HUDEP-2 (cell line): ENCODE results near the gene KRTAP5-1.
A peak's percentile ranks its signal among the peaks of the same experiment; 100 is the strongest.

Experiments
- DNase-seq, 76 experiments: peaks; one replicate each; lab custom pipeline; 2025; ENCODE audit not compliant: unreplicated experiment in 76 of 76; lab: John Stamatoyannopoulos, UW

The KRTAP5-1 gene

GRCh38 chr11:1547467-1548098, 37.5 kb downstream of the KRTAP5-1 start:
- DNase-seq = no peak

DNA sequence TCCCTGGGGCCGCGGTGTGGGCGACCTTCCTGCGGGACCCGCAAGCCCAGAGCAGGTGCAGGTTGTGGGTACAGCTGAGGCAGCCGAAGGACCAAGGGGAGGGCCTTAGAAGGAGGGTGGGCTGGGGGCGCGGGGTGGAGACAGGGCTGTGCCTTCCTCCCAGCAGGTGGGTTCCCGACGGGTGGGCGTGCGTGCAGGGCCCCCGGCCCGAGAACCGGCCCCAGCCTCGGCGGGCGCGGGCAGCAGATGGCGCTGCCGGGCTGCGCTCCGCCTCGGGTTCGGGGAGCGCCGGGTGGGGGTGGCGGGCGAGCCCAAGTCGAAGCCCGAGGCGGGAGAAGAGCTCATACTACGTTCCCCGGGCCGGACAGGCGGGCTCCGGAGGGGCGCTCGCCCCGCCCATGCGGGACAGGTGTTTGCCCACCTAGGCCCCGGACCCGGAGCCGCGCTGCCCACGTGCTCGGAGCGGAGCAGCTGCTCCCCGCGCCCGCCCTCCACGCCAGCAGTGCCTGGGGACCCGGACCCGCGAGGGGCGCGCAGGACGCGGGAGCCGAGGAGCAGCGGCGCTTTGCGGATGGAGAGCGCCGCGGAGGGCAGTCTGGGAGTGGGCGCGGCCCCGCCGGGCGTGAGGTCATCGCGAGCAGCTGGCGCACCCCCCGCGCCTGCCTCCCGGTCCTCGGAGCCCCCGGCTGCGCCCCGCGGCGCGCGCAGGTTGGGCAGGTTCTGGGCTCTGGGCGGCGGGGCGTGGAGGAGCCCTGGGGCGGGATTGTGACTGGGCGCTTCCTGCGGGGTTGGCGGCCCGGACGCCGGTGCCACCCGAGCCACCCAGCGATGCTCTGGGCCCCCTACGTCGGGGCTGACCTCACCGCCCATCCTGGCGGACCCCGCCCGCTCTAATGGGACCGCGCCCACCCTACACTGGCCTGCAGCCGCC, 38.3 kb downstream of the KRTAP5-1 start:
- peak in 17 of 76 experiments; percentile 8 to 42 (median 20) for DNase-seq

DNA sequence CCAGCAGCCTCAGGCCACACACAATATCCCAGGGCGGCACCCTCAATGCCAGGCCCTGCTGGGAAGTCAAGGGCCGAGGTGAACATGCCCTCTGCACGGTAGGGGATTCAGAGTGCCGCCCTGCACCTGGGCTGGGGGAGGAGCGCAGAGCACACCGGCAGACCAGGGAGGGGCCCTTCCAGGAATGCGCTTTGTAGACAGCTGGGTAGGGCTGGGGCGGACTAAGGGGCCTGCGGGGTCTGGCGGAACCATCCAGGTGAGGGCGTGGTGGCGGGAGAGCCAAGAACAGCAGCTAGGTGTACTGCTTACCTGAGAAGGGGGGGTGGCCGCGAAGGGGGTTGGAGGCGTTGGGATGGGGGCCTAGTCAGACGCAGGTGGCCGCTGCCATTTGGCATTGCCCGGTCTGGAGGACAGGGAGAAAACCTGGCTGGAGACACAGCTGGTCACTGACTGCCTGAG, 39.0 kb downstream of the KRTAP5-1 start:
- no peak for DNase-seq

GRCh38 chr11:1545432-1545831, 39.7 kb downstream of the KRTAP5-1 start:
- no peak for DNase-seq

GRCh38 chr11:1544536-1544935, 40.5 kb downstream of the KRTAP5-1 start:
- DNase-seq = no peak

DNA sequence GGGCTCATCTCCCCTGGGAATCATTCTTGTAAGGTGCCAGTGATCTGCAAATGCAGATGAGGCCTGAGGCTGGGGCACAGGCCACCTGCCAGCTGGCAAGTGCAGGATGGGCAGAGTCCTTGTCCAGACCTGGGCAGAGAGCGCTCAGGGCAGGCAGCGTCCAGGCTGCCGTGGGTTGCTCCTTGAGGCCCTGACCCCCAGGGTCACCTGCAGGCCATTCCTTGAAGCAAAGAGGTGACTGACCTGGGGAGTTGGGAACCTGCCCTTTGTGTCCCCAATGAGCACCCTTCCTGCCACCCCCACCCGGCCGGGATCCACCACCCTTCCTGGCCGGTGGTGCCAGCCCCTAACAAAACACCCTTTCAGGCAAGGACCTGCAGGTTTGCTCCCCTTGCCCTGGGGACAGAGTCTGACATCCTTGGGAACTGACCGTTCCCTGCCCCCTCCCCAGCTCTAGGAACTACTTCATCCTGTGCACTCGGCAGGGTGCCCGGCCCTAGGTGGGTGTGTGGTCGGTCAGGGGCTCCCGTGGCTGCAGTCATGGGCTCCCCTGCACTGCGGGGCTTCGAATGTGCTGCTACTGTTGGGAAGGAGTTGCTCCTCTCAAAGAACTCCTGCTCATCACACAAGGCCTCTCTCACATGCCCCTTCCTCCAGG, 41.3 kb downstream of the KRTAP5-1 start:
- DNase-seq = no peak

DNA sequence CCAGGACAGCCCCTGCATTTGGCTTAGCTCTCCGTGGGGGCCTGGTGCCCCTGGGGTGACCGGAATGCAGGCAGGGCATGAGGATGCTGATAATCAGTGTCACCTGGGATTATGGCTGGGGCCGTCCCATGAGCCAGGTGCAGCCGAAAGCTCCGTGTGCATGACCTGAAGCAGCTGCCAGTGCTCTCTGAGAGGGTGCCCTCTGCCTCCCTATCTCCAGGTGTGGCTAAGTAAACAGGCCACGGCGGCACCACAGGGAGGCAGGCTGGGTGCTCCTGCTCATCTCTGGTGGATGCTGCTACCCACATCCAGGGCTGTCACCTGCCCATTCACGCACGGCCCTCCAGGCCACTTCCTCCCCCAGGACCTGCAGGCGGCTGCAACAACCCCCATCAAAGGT, 42.8 kb downstream of the KRTAP5-1 start:
- no peak for DNase-seq

- no peak for DNase-seq
Measured at GRCh38 chr11:1541474-1542204, 43.4 kb downstream of the KRTAP5-1 start.

- DNase-seq = no peak
Measured at GRCh38 chr11:1540074-1540473, 45.0 kb downstream of the KRTAP5-1 start.

- DNase-seq = no peak
Measured at GRCh38 chr11:1538153-1538552, 46.9 kb downstream of the KRTAP5-1 start.

DNA sequence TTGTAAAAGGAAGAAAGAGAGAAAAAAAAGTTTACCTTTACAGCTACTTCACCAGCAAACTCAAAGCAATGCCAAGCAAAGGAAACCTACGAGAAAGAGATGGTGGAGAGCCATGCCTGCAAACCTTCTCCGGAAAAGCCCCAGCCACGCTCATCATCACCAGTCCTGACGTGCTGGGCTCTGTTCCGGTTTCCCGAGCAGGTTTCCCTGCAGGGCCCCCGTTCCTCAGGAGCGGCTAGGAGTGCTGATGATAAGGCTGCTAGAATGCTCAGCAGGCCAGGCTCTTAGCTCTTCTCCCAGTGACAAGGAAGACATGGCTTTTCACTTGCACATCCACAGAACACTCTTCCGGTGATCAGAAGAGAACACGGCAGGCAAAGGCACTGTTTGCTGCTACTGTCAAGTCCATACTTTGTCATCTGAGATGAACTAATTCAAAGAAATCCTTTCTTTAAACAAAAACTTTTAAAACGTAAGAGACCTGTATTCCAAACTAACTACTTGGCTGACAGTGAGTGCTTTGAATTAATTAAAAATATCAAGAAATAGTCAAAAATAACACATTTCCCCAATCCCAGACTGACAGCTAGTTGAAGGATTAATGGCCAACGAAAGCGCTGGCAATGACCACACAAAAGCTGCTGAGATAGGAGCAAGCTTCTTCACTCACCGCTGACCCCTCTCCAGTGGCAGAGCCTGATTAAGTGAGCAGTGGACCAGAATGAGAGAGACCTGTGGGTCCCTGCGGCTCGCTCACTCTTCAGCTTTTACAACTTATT, 48.8 kb downstream of the KRTAP5-1 start:
- DNase-seq = no peak

DNA sequence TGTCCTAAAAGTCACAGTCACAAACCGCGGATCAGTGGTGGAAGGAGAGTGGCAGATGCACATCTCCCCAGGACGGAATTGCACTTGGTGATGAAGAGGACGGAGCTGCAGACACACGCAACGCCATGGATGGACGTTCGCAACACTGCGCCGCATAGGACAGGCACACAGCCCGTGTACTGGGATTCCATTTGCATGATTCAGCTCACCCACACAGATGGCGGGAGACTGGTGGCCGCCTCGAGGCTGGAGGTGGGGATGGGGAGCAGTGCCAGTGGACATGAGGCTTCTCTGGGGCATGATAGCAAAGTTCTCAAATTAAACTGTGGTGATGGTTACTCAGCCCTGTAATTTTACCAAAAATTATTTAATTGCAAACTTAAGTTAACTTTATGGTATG, 50.4 kb downstream of the KRTAP5-1 start:
- DNase-seq = no peak
